ENCODE results near the gene SBNO1. TPM values are rescaled to one million over a fixed set of nuclear protein-coding genes. Genes with fewer than 3 reads are reported as not detected.
"Not testable (repeated sequence)": the region's sequence is repeated elsewhere in the genome, so short reads cannot be mapped to it uniquely, and the experiment has no call there.

SBNO1 gene
- polyA plus RNA-seq, 12 donors = 13.8 to 24.9 (median 19.9) TPM; not detected in 1

- DNase-seq = not testable (repeated sequence)
Observed at GRCh38 chr12:123248996-123249741, 115.5 kb downstream of the SBNO1 start.

GRCh38 chr12:123248129-123248528, 116.5 kb downstream of the SBNO1 start:
- not testable (repeated sequence) for DNase-seq

GRCh38 chr12:123245678-123246077, 119.0 kb downstream of the SBNO1 start:
- no peak for DNase-seq

GRCh38 chr12:123243671-123244262, 120.9 kb downstream of the SBNO1 start:
- DNase-seq = no peak

- DNase-seq = peak; percentile 35
Observed at GRCh38 chr12:123242116-123242904, 122.3 kb downstream of the SBNO1 start.

Other genes starting within 250 kb of the SBNO1 start
- gene PITPNM2, start 213.8 kb downstream of the SBNO1 start, polyA plus RNA-seq (ENCODE audit: insufficient read length in 12 of 12) = 1 to 10 TPM in 11 of 12 donors, not detected in 1; 3.8 to 9.2 (median 4.7) TPM
- 10 to 100 TPM in 11 of 12 donors, not detected in 1; 16.9 to 33.6 (median 22.6) TPM for gene MPHOSPH9, start 131.7 kb downstream of the SBNO1 start, polyA plus RNA-seq (ENCODE audit: insufficient read length in 12 of 12)
- 10 to 100 TPM in 11 of 12 donors, not detected in 1; 13.4 to 41.5 (median 15.1) TPM for gene MTRFR, start 131.4 kb downstream of the SBNO1 start, polyA plus RNA-seq (ENCODE audit: insufficient read length in 12 of 12)
- gene CDK2AP1, start 93.0 kb downstream of the SBNO1 start, polyA plus RNA-seq (ENCODE audit: insufficient read length in 12 of 12) = 100 to 1,000 TPM; 171 to 715 (median 216) TPM
- gene KMT5A, start 19.3 kb upstream of the SBNO1 start, polyA plus RNA-seq (ENCODE audit: insufficient read length in 12 of 12) = 100 to 1,000 TPM in 1 of 12 donors, 10 to 100 TPM in 11; 28.9 to 136 (median 38.1) TPM
- gene RILPL2, start 71.8 kb upstream of the SBNO1 start, polyA plus RNA-seq (ENCODE audit: insufficient read length in 12 of 12) = 1 to 10 TPM in 11 of 12 donors, not detected in 1; 1.1 to 3.2 (median 1.5) TPM
- gene SNRNP35, start 93.3 kb upstream of the SBNO1 start, polyA plus RNA-seq (ENCODE audit: insufficient read length in 12 of 12) = 10 to 100 TPM in 11 of 12 donors, not detected in 1; 23.8 to 43.5 (median 29.8) TPM
- 100 to 1,000 TPM in 1 of 12 donors, 10 to 100 TPM in 11; 18.6 to 109 (median 28.3) TPM for gene RILPL1, start 168.9 kb upstream of the SBNO1 start, polyA plus RNA-seq (ENCODE audit: insufficient read length in 12 of 12)
- 100 to 1,000 TPM in 11 of 12 donors, not detected in 1; 149 to 217 (median 175) TPM for gene TMED2, start 219.7 kb upstream of the SBNO1 start, polyA plus RNA-seq (ENCODE audit: insufficient read length in 12 of 12)
- gene DDX55, start 237.3 kb upstream of the SBNO1 start, polyA plus RNA-seq (ENCODE audit: insufficient read length in 12 of 12) = 10 to 100 TPM in 11 of 12 donors, not detected in 1; 13.6 to 29.3 (median 18.7) TPM

Data from muscle of arm (tissue), 12 donors.